Measurements from ENCODE around the gene GSK3A. TPM values are rescaled to one million over a fixed set of nuclear protein-coding genes. Genes with fewer than 3 reads are reported as not detected.

The GSK3A gene
- total RNA-seq, 1 donor from 2014 or later, result 45.5 TPM

DNA sequence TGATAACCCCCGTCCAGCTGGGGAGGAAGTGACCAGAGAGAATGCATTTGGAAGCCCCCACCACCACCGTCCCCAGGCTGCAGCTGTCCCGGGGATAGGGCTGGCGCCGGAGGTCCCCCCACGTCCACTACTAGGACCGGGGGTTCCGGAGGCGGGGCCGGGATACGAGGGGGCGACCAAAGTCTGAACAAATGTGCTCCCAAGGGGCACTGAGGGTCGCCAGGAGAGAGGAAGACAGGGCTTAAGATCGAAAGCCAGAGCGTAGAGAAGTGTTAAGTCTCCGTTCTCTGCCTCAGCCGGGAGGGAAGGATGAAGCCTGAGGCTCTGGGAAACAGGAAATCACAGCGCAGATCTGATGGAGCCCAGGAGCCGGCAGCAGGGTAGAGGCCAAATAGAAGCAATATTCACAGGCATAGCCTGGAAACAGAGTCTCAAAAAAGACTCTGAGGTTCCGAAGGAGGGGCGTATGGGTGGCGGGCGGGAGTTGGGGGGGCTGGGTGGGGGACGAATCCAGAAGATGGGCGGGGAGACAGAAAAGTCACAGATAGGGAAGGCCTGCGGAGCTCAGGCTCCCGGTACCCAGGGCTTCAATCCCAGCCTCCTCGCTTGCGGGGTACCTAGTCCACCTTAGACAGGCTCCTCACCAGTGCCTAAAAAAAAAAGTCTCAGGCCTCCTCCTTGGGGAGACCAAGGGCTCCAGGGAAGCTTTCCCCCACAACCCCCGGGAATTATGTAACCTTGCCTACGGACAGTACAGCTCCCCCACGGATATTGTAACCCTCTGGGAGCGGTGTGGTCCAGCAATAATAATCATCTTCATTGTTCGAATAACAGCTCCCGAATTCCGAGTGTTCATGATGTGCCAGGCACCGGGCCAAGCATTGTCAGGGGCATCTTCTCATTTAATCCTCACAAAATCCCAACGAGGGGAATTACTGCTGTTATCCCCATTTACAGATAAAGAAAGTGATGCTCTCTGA lies 13.7 kb upstream of the GSK3A start:
- Mint-ChIP-seq H3K27me3 (ENCODE audit: low read depth) (no peaks in the 10 kb centered on the region), H3K9me3 (no peaks in the 10 kb centered on the region), H3K36me3 (no peaks in the 10 kb centered on the region), H3K4me3 (peak overlapping the region; percentile 67), H3K4me1 (peaks cover 29% of the 10 kb centered on the region), H3K27ac (peak overlapping the region; percentile 95)
- peak in 1 of 2 experiments; percentile 54 for DNase-seq (ENCODE audit: low spot score in 2 of 2, unreplicated experiment in 2 of 2)
- TF ChIP-seq, protein P1, sequence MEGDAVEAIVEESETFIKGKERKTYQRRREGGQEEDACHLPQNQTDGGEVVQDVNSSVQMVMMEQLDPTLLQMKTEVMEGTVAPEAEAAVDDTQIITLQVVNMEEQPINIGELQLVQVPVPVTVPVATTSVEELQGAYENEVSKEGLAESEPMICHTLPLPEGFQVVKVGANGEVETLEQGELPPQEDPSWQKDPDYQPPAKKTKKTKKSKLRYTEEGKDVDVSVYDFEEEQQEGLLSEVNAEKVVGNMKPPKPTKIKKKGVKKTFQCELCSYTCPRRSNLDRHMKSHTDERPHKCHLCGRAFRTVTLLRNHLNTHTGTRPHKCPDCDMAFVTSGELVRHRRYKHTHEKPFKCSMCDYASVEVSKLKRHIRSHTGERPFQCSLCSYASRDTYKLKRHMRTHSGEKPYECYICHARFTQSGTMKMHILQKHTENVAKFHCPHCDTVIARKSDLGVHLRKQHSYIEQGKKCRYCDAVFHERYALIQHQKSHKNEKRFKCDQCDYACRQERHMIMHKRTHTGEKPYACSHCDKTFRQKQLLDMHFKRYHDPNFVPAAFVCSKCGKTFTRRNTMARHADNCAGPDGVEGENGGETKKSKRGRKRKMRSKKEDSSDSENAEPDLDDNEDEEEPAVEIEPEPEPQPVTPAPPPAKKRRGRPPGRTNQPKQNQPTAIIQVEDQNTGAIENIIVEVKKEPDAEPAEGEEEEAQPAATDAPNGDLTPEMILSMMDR (IDR thresholded peaks at IDR 0.05; ENCODE audit: unreplicated experiment), result no peak

DNA sequence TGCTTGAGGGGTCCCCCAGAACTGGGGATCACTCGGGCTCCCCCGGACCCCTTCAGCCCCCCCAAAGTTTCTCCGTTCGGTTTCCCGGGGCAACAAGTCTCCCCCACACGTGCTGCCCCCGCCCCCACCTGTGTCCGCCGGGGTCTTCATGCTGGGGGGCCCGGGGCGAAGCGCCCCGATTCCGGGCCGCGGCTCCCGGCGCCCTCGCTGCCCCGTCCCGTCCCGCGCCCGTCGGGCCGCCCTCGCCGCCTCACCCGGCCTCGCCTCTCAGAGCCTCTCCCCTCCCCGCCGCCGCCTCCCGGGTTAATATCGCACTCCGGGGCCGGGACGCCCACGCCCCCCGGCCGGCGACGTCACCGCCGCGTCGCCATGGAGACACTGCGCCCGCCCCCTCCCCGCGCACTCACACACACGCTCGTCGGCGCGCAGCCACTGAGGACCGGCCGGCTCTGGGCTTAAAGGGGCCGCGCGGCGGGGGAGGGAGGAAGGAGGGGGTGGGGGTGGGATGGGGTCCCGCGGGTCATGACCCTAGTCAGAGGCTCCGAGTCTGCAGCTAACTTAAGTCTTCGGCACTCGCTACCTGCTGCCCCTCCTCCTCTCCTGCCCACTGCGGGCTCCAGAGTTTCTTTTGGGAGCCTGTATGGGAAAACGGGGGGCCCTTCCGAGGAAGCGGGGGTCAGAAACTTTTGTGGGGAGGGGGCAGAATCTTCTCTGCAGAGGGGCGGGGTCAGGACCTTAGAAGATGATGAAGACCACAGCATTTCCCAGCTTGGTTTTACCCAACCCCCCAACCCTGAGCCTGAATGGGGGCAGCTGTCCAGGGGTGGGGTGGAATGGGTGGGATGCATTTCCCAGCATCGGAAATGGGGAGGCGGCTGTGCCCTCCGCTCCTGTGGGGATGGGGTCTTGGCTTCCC lies 12.7 kb upstream of the GSK3A start, which contains the start of gene ERF:
TSS of gene ERF (minus strand) at position 279 of the 916 bp plus-strand sequence. CDS start at position 150, 129 bp downstream.
- TF ChIP-seq, protein P1 (IDR thresholded peaks at IDR 0.05; ENCODE audit: unreplicated experiment), result no peak
- Mint-ChIP-seq H3K36me3 (no peaks in the 10 kb centered on the region), H3K4me3 (peak within 1 kb of the TSS; percentile 67), H3K27ac (peak within 1 kb of the TSS; percentile 95), H3K9me3 (no peaks in the 10 kb centered on the region), H3K27me3 (ENCODE audit: low read depth) (no peaks in the 10 kb centered on the region), H3K4me1 (peaks cover 29% of the 10 kb centered on the region)
- peak; percentile 91 to 96 for DNase-seq (ENCODE audit: low spot score in 2 of 2, unreplicated experiment in 2 of 2)

DNA sequence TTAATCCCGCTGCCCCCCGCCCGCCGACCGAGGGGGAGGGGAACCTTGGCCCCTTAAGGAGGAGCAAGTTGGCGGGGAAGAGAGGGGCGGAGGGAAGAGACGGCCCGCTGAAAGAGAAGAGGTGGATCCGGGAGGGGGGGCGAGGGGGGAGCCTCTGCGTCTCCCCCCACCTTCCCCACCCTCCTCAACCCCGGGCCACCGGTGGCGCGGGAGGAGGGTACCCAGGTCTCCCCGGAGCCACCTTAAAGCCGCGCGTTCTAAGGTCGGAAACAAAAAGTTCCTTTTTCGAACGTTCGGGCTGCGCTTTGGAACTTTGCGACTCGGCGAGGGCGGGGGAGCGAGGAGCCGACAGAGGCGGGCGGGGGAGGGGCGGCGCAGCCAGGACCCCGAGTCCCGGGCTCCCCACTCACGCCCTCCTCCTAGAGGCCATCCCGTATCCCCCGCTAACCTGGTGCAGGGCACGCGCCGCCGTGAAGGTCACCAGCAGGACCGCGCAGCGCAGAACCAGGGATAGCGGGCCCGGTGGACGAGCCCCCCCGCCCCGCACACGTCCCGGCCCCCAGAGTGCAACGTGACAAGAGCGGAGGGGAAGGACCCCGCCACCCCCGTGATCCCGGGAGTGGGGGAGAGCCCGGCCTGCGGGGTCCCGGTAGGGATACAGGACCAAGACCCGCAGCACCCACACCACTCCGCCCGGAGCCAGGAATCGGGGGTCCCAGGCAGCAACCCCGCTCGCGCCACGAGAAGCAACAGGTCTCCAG lies 11.9 kb upstream of the GSK3A start:
- TF ChIP-seq, protein P1 (IDR thresholded peaks at IDR 0.05; ENCODE audit: unreplicated experiment), result no peak
- peak overlapping the region; percentile 47 for H3K27ac Mint-ChIP-seq
- H3K4me1 Mint-ChIP-seq, result peaks cover 29% of the 10 kb centered on the region
- no peaks in the 10 kb centered on the region for H3K27me3 Mint-ChIP-seq (ENCODE audit: low read depth)
- peak overlapping the region; percentile 67 for H3K4me3 Mint-ChIP-seq
- H3K36me3 Mint-ChIP-seq, result peaks cover 4% of the 10 kb centered on the region
- DNase-seq (ENCODE audit: low spot score in 2 of 2, unreplicated experiment in 2 of 2), result peak in 1 of 2 experiments; percentile 74
- no peaks in the 10 kb centered on the region for H3K9me3 Mint-ChIP-seq

DNA sequence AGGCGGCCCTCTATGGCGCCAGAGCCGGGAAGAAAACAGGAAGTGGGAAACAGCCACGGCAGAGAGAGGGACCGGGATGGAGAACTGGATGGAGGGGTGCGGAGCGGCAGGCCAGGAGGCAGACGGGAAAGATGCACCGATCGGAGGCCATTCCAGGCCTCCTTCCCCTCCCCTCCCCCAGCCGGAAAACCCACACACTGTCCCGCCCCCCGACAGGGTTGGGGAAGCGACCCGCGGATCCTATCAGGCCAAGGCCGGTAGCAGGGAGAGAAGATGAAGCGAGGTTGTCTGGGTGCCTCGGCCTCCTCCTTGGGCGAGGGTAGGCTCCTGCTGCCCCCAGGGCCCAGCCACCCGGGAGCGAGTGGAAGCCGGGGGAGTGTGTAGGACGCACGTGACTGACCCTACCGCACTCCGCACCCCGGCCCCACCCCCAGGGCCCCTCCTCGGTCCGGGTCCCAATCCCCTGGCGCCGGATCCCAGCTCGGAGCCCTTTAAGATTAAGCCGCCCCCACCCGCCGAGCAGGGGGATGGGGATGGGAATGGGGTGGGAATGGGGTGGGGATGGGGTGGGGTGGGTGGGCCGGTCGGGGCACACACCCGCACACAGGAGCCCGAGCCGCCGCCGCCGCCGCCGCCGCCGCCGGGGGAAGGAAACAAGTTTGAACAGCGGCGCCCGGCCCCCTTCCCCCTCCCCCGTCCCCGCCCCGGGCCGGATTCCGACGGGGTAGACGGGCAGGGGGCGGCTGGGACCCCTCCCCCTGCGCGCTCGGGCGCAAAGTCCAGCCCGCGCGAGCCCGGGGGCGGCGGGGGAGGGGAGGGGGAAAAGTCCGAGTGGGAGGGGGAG lies 11.1 kb upstream of the GSK3A start:
- DNase-seq (ENCODE audit: low spot score in 2 of 2, unreplicated experiment in 2 of 2), result peak; percentile 62 to 75
- Mint-ChIP-seq H3K4me3 (peak overlapping the region; percentile 88), H3K27ac (peak overlapping the region; percentile 96), H3K4me1 (peaks cover 29% of the 10 kb centered on the region), H3K27me3 (ENCODE audit: low read depth) (no peaks in the 10 kb centered on the region), H3K9me3 (no peaks in the 10 kb centered on the region), H3K36me3 (peaks cover 4% of the 10 kb centered on the region)
- TF ChIP-seq, protein P1 (IDR thresholded peaks at IDR 0.05; ENCODE audit: unreplicated experiment), result no peak

Data from mesothelial cell of epicardium (in vitro differentiated cells).